Lung (tissue), 12 donors: Measurements from ENCODE around the gene NAP1L1. TPM values are rescaled to one million over a fixed set of nuclear protein-coding genes. Genes with fewer than 3 reads are reported as not detected.
A peak's percentile ranks its signal among the peaks of the same experiment; 100 is the strongest.
"Not testable (repeated sequence)": the region's sequence is repeated elsewhere in the genome, so short reads cannot be mapped to it uniquely, and the experiment has no call there.

ENCODE experiments used
- ATAC-seq: fragments of 200-7000 bp; cut with Tn5 transposase; one replicate; pipeline ENCODE4 v1.9.1; 2020; ENCODE audit warnings: moderate number of reproducible peaks; ENCODE audit not compliant: insufficient read depth, low FRiP score
- DNase-seq, 3 donors: peaks; one replicate each; pipeline ENCODE4 v3.0.0-alpha.2; 2013 to 2017
- H3K27ac ChIP-seq, 2 donors: one replicate each; pipeline ENCODE4 v1.5.1; 2013; ENCODE audit warnings: mild to moderate bottlenecking in 2 of 2, moderate library complexity in 2 of 2, control low read depth in 1 of 2, inconsistent platforms in 1 of 2, low read depth in 1 of 2, low read length in 1 of 2
- H3K27me3 ChIP-seq, 3 donors: one replicate each; pipeline ENCODE4 v1.5.1; 2013; ENCODE audit warnings: low read length in 2 of 3; ENCODE audit not compliant: control insufficient read depth in 3 of 3, insufficient read depth in 3 of 3
- H3K36me3 ChIP-seq, 4 donors: one replicate each; pipeline ENCODE4 v1.5.1; 2013; ENCODE audit warnings: low read length in 4 of 4, mild to moderate bottlenecking in 1 of 4, moderate library complexity in 1 of 4; ENCODE audit not compliant: control insufficient read depth in 4 of 4, insufficient read depth in 4 of 4
- H3K4me1 ChIP-seq, 5 donors: one replicate each; pipeline ENCODE4 v1.5.1; 2013; ENCODE audit warnings: low read length in 5 of 5, mild to moderate bottlenecking in 2 of 5, moderate library complexity in 1 of 5; ENCODE audit not compliant: control insufficient read depth in 5 of 5, insufficient read depth in 5 of 5
- H3K4me3 ChIP-seq: one replicate; pipeline ENCODE4 v1.5.1; 2013; ENCODE audit warnings: mild to moderate bottlenecking, control low read depth, moderate library complexity
- H3K9ac ChIP-seq, 2 donors: one replicate each; pipeline ENCODE4 v1.5.1; 2013; ENCODE audit warnings: low read length in 2 of 2, control low read depth in 1 of 2; ENCODE audit not compliant: insufficient read depth in 1 of 2
- H3K9me3 ChIP-seq, 4 donors: one replicate each; pipeline ENCODE4 v1.5.1; 2013; ENCODE audit warnings: low read length in 3 of 4, mild to moderate bottlenecking in 1 of 4, moderate library complexity in 1 of 4; ENCODE audit not compliant: control insufficient read depth in 4 of 4, insufficient read depth in 3 of 4
- WGBS, 2 donors: extraction: QIAGEN DNeasy Blood & Tissue Kit; methylation state at CpG; one replicate each; pipeline ENCODE4 v1.1.7; 2013; 5-methylcytosine and 5-hydroxymethylcytosine counted together
- polyA plus RNA-seq, 2 donors: library from polyadenylated mRNA; stranded (reverse); fragments of 200-250 nt; gene quantifications; one replicate each; pipeline ENCODE4 v1.2.1, GENCODE V29; 2013
- total RNA-seq, 2 donors: library from RNA; depleted of rRNA in 1 of 2; stranded (reverse); fragments of >200 nt in 1 of 2; gene quantifications; one replicate each; pipeline ENCODE4 v1.2.1, GENCODE V29; 2014 to 2021
- TF ChIP-seq, protein P1 (sequence below): IDR thresholded peaks from 2 replicates; pipeline ENCODE4 v1.5.1; 2012; ENCODE audit warnings: mild to moderate bottlenecking; ENCODE audit errors: control extremely low read depth, extremely low read depth
- donor health status: control.
- donor health status: control.
- donor health status: Bipolar disorder and iron deficiency.
- donor health status: healthy.
- donor health status: DM: yes; HTN: yes; CAD: no.

NAP1L1 gene
- total and polyA plus RNA-seq, 4 donors, result 268 to 515 (median 322) TPM

DNA sequence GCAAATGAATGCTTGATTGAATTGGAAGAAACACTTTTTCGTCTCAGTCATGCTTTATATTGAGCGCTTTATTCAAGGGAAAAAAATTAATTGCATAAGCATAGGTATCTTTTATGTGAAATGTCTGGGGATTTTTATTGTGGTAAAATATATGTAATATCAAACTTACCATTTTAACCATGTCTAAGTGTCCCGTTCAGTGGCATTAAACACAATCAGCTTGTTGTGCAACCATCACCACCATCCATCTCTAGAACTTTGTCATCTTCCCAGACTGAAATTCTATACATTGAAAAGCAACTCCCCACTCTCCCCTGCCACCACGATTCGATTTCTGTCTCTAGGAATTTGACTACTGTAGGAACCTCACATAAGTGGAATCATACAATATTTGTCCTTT lies 92.7 kb downstream of the NAP1L1 start:
- no peak overlapping the region for H3K27ac ChIP-seq
- 69 to 77% methylated on average over 5 of the region's 5 CpGs for WGBS, 2 donors
- peaks cover 0 to 2% (median 0%) of the 10 kb centered on the region in 5 donors for H3K4me1 ChIP-seq
- ATAC-seq (no peak), DNase-seq (no peak)
- H3K27me3 ChIP-seq, result no peaks in the 10 kb centered on the region
- H3K9me3 ChIP-seq, result no peaks in the 10 kb centered on the region
- no peak overlapping the region for H3K4me3 ChIP-seq
- H3K36me3 ChIP-seq, result no peaks in the 10 kb centered on the region
- no peak overlapping the region for H3K9ac ChIP-seq
- TF ChIP-seq, protein P1, sequence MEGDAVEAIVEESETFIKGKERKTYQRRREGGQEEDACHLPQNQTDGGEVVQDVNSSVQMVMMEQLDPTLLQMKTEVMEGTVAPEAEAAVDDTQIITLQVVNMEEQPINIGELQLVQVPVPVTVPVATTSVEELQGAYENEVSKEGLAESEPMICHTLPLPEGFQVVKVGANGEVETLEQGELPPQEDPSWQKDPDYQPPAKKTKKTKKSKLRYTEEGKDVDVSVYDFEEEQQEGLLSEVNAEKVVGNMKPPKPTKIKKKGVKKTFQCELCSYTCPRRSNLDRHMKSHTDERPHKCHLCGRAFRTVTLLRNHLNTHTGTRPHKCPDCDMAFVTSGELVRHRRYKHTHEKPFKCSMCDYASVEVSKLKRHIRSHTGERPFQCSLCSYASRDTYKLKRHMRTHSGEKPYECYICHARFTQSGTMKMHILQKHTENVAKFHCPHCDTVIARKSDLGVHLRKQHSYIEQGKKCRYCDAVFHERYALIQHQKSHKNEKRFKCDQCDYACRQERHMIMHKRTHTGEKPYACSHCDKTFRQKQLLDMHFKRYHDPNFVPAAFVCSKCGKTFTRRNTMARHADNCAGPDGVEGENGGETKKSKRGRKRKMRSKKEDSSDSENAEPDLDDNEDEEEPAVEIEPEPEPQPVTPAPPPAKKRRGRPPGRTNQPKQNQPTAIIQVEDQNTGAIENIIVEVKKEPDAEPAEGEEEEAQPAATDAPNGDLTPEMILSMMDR, result no peak

GRCh38 chr12:75990189-75990912 lies 94.1 kb downstream of the NAP1L1 start:
- H3K27ac ChIP-seq, result no peak overlapping the region
- WGBS, 2 donors, result 67 to 80% methylated on average over 4 of the region's 4 CpGs
- no peak overlapping the region for H3K4me3 ChIP-seq
- peaks cover 0 to 8% (median 7%) of the 10 kb centered on the region in 5 donors for H3K4me1 ChIP-seq
- H3K9ac ChIP-seq, result no peak overlapping the region
- ATAC-seq (peak; percentile 76), DNase-seq (peak in 1 of 3 donors; percentile 56)
- H3K9me3 ChIP-seq, result no peaks in the 10 kb centered on the region
- no peaks in the 10 kb centered on the region for H3K27me3 ChIP-seq
- TF ChIP-seq, protein P1, result no peak
- no peaks in the 10 kb centered on the region for H3K36me3 ChIP-seq

DNA sequence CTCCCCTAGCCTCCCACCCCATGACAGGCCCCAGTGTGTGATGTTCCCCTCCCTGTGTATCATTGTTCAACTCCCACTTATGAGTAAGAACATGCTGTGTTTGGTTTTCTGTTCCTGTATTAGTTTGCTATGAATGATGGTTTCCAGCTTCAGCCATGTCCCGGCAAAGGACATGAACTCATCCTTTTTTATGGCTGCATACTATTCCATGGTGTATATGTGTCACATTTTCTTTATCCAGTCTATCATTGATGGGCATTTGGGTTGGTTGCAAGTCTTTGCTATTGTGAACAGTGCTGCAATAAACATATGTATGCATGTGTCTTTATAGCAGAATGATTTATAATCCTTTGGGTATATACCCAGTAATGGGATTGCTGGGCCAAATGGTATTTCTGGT lies 96.8 kb downstream of the NAP1L1 start:
- not testable (repeated sequence) for H3K4me1 ChIP-seq, H3K36me3 ChIP-seq, H3K9ac ChIP-seq, H3K27ac ChIP-seq, DNase-seq, H3K4me3 ChIP-seq, ATAC-seq, H3K9me3 ChIP-seq, H3K27me3 ChIP-seq
- WGBS, 2 donors, result 94 to 100% methylated on average over 1 of the region's 1 CpG

Other genes starting within 250 kb of the NAP1L1 start
- 10 to 100 TPM; 18.6 to 22.1 TPM for gene PHLDA1, start 52.9 kb downstream of the NAP1L1 start, total RNA-seq
- 10 to 100 TPM in 1 of 2 donors, 1 to 10 TPM in 1; 6.5 to 15.9 TPM for gene PHLDA1, start 52.9 kb downstream of the NAP1L1 start, polyA plus RNA-seq